Iris pigment epithelial cell (primary cell): ENCODE measurements around the gene HINT1.
"Not testable (repeated sequence)": the region's sequence is repeated elsewhere in the genome, so short reads cannot be mapped to it uniquely, and the experiment has no call there.

Experiments
- DNase-seq: peaks from one replicate; pipeline ENCODE4 v3.0.0-alpha.2; 2011; ENCODE audit warnings: low read depth

HINT1 gene

DNA sequence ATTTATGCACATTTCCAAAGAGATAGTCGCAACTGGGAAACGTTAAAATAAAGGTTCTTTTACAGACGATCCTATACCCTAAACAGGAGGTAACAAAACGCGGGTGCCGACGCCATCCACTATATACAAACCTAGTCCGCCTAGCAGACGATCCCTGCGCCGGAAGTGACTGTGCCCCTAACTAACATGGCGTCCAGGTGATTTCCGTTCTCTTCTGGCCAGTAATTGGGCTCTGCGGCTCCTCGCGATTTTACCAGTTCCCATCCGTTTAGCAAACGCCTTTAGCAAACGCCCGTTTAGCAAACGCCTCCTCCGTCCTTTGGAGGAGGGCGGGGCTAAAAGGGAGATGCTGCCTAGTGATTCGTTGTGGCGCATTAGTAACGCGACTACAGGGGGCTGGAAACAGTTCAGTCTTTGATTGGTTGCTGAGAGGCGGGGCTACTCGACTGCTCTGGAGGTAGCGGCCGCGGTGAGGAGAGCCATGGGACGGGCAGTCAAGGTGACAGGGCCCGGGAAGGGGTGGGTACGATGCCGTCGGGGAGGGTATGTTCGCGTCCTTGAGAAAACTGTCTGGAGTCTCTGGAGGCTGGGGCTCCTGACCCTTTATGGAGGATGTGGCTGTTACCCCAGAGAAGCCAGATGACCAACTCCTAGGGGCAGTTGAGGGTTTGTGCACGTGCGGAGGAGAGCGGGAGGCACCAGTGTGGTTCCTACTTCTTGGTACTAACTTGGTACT lies 5.7 kb upstream of the HINT1 start, which contains the start of gene LYRM7:
Gene LYRM7, plus strand, starts transcription at position 405 of the 736 bp plus-strand sequence. Its CDS starts 77 bp downstream, at position 482.
- DNase-seq = peak; percentile 100

GRCh38 chr5:131169810-131170539 lies 4.9 kb upstream of the HINT1 start:
- DNase-seq = no peak

- DNase-seq = no peak
Measured at GRCh38 chr5:131167615-131168014, 2.6 kb upstream of the HINT1 start.

DNA sequence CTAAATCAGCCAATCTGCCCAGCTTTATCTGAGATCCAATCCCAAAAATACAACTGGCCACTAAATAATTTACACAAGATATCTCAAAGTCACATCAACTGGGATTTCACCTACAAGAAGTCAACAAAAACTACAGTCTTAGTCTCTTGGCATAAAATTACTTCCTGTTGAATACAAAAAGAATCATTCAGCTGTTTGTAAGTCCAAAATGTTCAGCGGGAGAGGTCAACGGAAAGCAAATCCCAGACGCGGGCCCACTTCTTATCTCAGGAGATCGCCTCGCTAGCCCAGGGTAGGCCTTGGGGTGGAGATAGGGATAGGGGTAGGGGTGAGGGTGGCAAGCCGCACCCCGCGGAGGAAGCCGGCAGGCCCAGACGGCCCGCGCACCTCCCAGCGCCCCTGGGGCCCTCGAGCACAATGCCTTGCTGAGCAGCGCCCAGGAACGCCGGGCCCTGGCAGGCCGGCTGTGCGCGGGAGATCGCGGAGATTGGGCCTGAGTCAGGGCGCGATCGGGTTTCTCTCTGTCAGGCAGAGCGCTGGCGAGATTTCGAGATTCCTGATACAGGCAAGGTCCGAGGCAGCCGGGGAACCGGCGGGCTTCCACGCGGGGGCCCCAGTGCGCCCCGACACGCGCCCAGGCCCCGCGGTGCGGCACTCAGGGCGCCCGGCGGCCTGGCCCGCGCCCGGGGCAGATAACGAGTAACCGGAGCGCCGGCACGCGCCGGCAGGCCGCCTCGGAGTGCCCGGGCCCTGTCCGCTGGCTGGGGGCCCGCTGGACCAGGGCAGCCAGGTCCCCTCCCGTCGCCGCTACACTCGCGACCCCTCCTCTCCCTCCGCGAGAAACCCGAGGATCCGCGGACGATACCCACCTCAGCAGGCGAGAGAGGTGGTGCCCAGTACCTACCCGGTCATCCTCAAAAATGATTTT lies 601 bp downstream of the HINT1 start:
- DNase-seq = peak; percentile 90

DNA sequence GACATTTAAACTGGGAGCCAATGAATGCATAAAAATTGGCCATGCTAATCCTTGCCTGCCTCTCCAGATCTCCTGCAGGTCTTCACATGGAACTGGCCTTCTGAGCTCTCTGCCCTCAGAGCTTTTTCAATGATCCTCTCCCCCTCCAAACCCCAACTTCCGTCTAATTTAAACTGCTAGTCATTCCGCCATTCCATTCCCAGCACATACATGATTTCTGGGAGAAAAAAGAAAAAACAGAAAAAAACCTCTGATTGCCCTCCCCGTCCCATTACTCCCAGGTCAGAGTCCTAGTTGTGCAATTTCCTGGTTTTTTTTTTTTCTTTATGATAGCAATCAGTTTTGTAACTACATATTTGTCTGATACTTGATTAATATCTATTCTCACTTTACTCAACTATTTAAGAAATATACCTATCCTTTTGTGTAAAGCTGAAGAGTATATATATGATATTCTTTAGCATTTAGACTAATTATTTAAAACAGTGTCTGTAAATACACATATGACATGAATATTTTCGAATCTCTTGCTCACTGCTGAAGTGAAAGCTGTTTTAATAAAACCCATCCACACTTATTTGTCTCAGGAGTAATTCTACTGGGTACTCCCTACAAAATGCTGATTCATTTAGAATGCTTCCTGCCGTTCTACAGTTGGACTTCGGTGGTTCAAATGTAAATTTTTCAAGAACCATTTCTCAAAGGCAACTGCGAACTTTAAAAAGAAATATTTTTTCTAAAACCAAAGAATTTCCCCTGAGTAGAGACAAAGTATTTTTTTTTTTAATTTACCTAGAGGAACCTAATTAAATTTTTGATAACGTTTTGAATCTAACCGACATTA lies 1.6 kb downstream of the HINT1 start:
- DNase-seq = peak; percentile 45

- no peak for DNase-seq
Measured at GRCh38 chr5:131160134-131160533, 4.9 kb downstream of the HINT1 start.

GRCh38 chr5:131156957-131157356 lies 8.1 kb downstream of the HINT1 start:
- DNase-seq = no peak

DNA sequence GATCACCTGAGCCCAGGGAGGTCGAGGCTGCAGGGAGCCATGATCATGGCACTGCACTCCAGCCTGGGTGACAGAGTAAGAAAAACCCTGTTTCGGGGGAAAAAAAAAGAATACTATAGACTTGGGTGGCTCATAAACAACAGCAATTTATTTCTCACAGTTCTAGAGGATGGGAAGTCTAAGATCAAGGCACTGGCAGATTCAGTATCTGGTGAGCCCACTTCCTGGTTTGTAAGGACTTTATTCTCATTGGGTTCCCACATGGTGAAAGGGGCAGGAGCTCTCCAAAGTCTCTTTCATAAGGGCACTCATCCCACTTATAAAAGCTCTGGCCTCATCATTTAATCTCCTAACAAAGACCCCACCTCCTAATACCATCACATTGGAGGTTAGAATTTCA lies 8.7 kb downstream of the HINT1 start:
- DNase-seq = no peak

DNA sequence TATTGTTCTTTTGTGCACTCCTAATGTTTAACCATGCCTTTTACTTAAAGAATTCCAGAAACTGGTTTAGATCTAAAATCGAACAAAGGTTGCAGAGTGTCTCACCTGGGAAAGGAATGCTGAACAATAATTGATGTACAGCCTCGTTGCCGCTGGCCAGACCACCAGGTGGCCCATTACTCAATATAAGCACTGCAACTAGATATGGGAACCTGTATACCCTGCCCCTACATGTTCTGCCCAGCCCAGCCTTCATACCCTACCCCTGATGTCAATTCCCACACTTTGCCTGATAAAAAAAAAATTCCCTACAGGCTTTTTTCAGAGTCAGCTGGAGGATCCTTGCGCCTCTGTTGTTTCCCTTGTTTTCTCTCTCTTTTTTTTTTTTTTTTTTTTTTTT lies 13.8 kb downstream of the HINT1 start:
- DNase-seq = no peak

DNA sequence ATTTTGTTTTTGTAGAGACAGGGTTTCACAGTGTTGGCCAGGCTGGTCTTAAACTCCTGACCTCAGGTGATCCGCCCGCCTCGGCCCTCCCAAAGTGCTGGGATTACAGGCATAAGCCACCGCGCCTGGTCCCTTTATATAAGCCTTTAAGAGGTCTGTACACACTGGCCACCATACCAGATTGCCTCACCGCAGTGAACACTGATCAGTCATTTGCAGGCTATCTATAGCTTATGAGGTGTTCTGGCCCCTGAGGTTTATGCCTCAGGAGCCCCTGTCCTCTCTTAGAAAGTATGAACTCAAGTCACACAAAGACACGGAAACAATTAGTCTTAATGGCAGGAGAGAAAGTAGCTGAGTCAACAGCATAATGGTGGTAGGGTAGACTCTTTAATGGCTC lies 14.6 kb downstream of the HINT1 start:
- DNase-seq = no peak

- no peak for DNase-seq
Measured at GRCh38 chr5:131148835-131149234, 16.2 kb downstream of the HINT1 start.

DNA sequence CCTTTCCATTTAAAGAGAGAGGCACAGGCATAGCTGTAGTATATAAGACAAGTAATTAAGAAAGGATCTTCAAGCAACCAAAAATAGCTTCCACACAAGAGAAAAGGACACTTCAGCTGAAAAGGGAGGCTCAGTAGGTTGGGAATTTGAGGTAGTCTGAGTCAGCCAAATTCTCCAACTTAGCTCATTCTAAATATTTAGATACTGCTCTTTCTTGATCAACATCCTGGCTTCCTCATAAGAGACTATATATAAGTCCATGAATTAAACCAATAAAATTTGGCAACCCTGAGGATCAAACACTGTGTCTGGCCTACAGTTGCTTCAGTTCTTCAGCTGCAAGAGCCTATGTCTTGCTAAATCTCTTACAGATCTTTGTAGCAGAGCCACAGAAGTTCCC lies 17.8 kb downstream of the HINT1 start:
- DNase-seq = peak; percentile 16

DNA sequence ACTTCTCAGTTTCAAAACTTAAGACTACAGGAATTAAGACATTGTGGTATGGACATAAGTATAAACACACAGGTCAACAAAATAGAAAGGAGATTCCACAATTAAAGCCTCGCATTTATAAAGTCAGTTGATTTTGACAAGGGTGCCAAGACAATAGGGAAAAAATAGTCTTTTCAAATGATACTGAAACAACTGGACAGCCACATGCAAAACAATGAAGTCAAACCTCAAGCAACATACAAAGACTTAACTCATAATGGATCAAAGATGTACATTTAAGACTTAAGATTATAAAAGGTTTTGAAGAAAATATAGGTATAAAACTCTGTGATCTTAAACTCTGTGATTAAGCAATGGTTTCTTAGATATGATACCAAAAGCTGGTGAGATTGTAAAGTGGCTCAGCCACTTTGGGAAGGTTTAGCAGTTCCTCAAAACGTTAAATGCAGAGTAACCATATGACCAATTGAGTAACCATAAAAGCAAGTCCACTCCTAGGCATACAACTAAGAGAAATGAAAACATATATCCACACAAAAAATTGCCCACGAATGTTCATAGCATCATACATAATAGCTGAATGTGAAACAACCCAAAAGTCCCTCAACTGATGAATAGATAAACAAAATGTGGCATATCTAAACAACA lies 22.0 kb downstream of the HINT1 start:
- DNase-seq = no peak

DNA sequence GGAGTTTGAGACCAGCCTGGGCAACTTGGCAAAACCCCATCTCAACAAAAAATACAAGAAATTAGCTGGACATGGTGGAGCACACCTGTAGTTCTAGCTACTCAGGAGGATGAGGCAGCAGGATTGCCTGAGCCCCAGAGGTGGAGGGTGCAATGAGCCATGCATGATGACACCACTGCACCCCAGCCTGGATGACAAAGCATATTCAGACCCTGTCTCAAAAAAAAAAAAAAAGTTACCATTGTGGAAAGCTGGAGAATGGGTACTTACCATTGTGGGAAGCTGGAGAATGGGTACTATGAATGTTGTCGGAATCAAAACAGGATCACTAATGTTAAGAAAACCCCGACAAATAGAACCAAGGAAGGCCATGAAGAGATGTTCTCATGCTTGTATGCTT lies 25.7 kb downstream of the HINT1 start:
- DNase-seq = no peak

- DNase-seq = not testable (repeated sequence)
Measured at GRCh38 chr5:131138406-131138805, 26.6 kb downstream of the HINT1 start.

DNA sequence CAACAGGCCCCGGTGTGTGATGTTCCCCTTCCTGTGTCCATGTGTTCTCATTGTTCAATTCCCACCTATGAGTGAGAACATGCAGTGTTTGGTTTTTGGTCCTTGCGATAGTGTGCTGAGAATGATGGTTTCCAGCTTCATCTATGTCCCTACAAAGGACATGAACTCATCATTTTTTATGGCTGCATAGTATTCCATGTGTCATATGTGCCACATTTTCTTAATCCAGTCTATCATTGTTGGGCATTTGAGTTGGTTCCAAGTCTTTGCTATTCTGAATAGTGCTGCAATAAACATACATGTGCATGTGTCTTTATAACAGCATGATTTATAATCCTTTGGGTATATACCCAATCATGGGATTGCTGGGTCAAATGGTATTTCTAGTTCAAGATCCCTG lies 32.0 kb downstream of the HINT1 start:
- not testable (repeated sequence) for DNase-seq

DNA sequence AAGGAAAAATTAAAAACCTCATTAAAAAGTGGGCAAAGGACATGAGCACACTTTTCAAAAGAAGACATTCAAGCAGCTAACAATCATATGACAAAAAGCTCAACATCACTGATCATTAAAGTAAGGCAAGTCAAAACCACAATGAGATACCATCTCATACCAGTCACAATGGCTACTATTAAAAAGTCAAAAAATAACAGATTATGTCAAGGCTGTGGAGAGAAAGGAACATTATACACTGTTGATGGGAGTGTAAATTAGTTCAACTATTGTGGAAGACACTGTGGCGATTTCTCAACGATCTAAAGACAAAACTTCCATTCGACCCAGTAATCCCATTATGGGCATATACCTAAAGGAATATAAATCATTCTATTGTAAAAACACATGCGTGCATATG lies 35.8 kb downstream of the HINT1 start:
- no peak for DNase-seq

DNA sequence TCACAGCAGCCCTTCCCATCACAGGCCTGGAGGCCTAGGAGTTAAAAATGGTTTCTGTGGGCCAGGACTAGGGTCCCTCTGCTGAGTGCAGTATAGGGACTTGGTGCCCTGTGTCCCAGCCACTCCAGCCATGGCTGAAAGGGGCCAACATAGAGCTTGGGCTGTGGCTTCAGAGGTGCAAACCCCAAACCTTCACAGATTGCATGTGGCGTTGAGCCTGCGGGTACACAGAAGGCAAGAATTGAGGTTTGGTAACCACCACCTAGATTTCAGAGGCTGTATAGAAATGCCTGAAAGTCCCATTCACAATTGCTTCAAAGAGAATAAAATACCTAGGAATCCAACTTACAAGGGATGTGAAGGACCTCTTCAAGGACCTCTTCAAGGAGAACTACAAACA lies 37.8 kb downstream of the HINT1 start:
- not testable (repeated sequence) for DNase-seq

DNA sequence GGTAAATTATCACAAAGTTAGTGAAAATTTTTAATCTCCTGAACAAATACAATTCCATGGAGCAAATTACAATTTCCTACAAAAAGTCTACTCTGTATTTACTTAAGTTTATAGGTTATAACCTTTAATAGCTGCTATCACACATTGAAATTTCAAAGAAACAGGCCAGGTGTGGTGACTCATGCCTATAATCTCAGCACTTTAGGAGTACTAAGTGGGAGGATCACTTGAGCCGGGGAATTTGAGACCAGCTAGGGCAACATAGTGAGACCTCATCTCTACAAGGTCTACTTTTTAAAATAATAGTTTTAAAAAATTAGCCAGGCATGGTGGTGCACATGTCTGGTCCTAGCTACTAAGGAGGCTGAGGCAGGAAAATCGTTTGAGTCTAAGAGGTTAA lies 50.3 kb downstream of the HINT1 start:
- DNase-seq = no peak

- DNase-seq = no peak
Measured at GRCh38 chr5:131112424-131112823, 52.6 kb downstream of the HINT1 start.

- DNase-seq = no peak
Measured at GRCh38 chr5:131110256-131110594, 54.8 kb downstream of the HINT1 start.
